ENCODE measurements around the gene PARP1. TPM values are rescaled to one million over a fixed set of nuclear protein-coding genes. Genes with fewer than 3 reads are reported as not detected.
"Not testable (repeated sequence)": the region's sequence is repeated elsewhere in the genome, so short reads cannot be mapped to it uniquely, and the experiment has no call there.

The PARP1 gene
- total RNA-seq, 4 donors from 2014 or later: 56.1 to 119 (median 85.0) TPM

- Histone ChIP-seq H3K27me3 (no peaks in the 10 kb centered on the region), H3K4me3 (no peak overlapping the region), H3K27ac (no peak overlapping the region), H3K36me3 (no peaks in the 10 kb centered on the region), H3K4me1 (no peaks in the 10 kb centered on the region), H3K9me3 (no peaks in the 10 kb centered on the region)
- TF ChIP-seq POLR2A (IDR thresholded peaks at IDR 0.05): no peak
- no peak for TF ChIP-seq CTCF (IDR thresholded peaks at IDR 0.05)
- no peak for DNase-seq
- WGBS, 2 donors: 84 to 92% methylated on average over 7 to 12 of the region's 14 CpGs
- intact Hi-C loops (cut with DNase I): no loop called here
These were observed 22.2 kb upstream of the PARP1 start for GRCh38 chr1:226429858-226430715.

- Histone ChIP-seq H3K27me3 (no peaks in the 10 kb centered on the region), H3K9me3 (no peaks in the 10 kb centered on the region), H3K4me1 (peaks cover 0 to 4% (median 0%) of the 10 kb centered on the region in 3 donors), H3K36me3 (no peaks in the 10 kb centered on the region), H3K27ac (no peak overlapping the region), H3K4me3 (no peak overlapping the region)
- WGBS, 2 donors: 65 to 68% methylated on average over 8 to 10 of the region's 12 CpGs
- DNase-seq: no peak
- TF ChIP-seq POLR2A (IDR thresholded peaks at IDR 0.05) (no peak), CTCF (IDR thresholded peaks at IDR 0.05) (no peak)
- intact Hi-C loops (cut with DNase I): no loop called here
These were observed 21.0 kb upstream of the PARP1 start for GRCh38 chr1:226428791-226429461.

GRCh38 chr1:226428348-226428747 lies 20.5 kb upstream of the PARP1 start:
- Histone ChIP-seq H3K27me3 (no peaks in the 10 kb centered on the region), H3K4me1 (peaks cover 0 to 4% (median 0%) of the 10 kb centered on the region in 3 donors), H3K9me3 (no peaks in the 10 kb centered on the region), H3K4me3 (no peak overlapping the region), H3K27ac (no peak overlapping the region), H3K36me3 (no peaks in the 10 kb centered on the region)
- 71 to 74% methylated on average over 4 to 5 of the region's 5 CpGs for WGBS, 2 donors
- TF ChIP-seq CTCF (IDR thresholded peaks at IDR 0.05): no peak
- no peak for TF ChIP-seq POLR2A (IDR thresholded peaks at IDR 0.05)
- intact Hi-C loops (cut with DNase I): no loop called here
- no peak for DNase-seq

GRCh38 chr1:226427131-226427530 lies 19.2 kb upstream of the PARP1 start:
- Histone ChIP-seq H3K27ac (no peak overlapping the region), H3K4me3 (no peak overlapping the region), H3K9me3 (no peaks in the 10 kb centered on the region), H3K27me3 (no peaks in the 10 kb centered on the region), H3K36me3 (no peaks in the 10 kb centered on the region), H3K4me1 (peaks cover 0 to 4% (median 0%) of the 10 kb centered on the region in 3 donors)
- DNase-seq: no peak
- WGBS, 2 donors: 90 to 95% methylated on average over 1 to 3 of the region's 3 CpGs
- intact Hi-C loops (cut with DNase I): no loop called here
- TF ChIP-seq CTCF (IDR thresholded peaks at IDR 0.05) (no peak), POLR2A (IDR thresholded peaks at IDR 0.05) (no peak)

- H3K27me3 ChIP-seq; intact Hi-C loops (cut with DNase I); H3K36me3 ChIP-seq; DNase-seq; H3K9me3 ChIP-seq; H3K4me3 ChIP-seq; H3K4me1 ChIP-seq; H3K27ac ChIP-seq: not testable (repeated sequence)
- WGBS, 2 donors: no CpG with 5 or more reads among the region's 23 CpGs
These were observed 18.5 kb upstream of the PARP1 start for GRCh38 chr1:226426395-226426794.

All from esophagus squamous epithelium (tissue), 5 donors.